Activated B cell treated with CpG ODN at 0.5 μM for 24 hours (primary cell): ENCODE measurements around the gene LDLRAP1. TPM values are rescaled to one million over a fixed set of nuclear protein-coding genes. Genes with fewer than 3 reads are reported as not detected.

Experiments
- ATAC-seq: fragments of 200-7000 bp; cut with Tn5 transposase; one replicate; pipeline ENCODE4 v1.10.0; 2021; ENCODE audit warnings: low read depth, mild to moderate bottlenecking, moderate library complexity
- CTCF ChIA-PET: fragments of 350-600 bp; sonication (Branson Sonifier 250); formaldehyde crosslinking; loops from one replicate; lab custom pipeline; 2021; ENCODE audit warnings: antibody characterized with exemption; lab: Charles Lee
- POLR2A ChIA-PET: fragments of 350-600 bp; sonication (Branson Sonifier 250); formaldehyde crosslinking; loops from one replicate; lab custom pipeline; 2021; ENCODE audit warnings: antibody characterized with exemption; lab: Charles Lee
- DNase-seq: peaks from one replicate; pipeline ENCODE4 v3.0.0; 2022
- H3K27ac Mint-ChIP-seq: one replicate; pipeline ENCODE4 v1.8.0; 2020; ENCODE audit warnings: mixed read lengths
- H3K27me3 Mint-ChIP-seq: one replicate; pipeline ENCODE4 v1.8.0; 2021; ENCODE audit warnings: mixed read lengths
- H3K36me3 Mint-ChIP-seq: one replicate; pipeline ENCODE4 v1.8.0; 2021; ENCODE audit warnings: low read depth, mixed read lengths
- H3K4me1 Mint-ChIP-seq: one replicate; pipeline ENCODE4 v1.8.0; 2021; ENCODE audit warnings: mixed read lengths
- H3K4me3 Mint-ChIP-seq: one replicate; pipeline ENCODE4 v1.8.0; 2020; ENCODE audit warnings: mild to moderate bottlenecking, mixed read lengths
- H3K9me3 Mint-ChIP-seq: one replicate; pipeline ENCODE4 v1.8.0; 2020; ENCODE audit warnings: mixed read lengths
- CTCF ChIP-seq: fragments of 200-600 bp; IDR thresholded peaks from one replicate; pipeline ENCODE4 v1.8.0; 2022; ENCODE audit warnings: antibody characterized with exemption, mild to moderate bottlenecking
- intact Hi-C: fragments of 100-400 bp; cut with micrococcal nuclease; formaldehyde crosslinking; loops from one replicate; pipeline ENCODE4 v1.15.1; 2024
- total RNA-seq: library from RNA; stranded (reverse); gene quantifications from 2 replicates; pipeline ENCODE4 v1.2.3, GENCODE V29; 2022

The LDLRAP1 gene
- total RNA-seq, 1 donor from 2014 or later, result 10.8 TPM

GRCh38 chr1:25541425-25541824 lies 2.0 kb upstream of the LDLRAP1 start:
- Mint-ChIP-seq H3K4me3 (no peak overlapping the region), H3K9me3 (no peaks in the 10 kb centered on the region), H3K27ac (no peak overlapping the region), H3K36me3 (no peaks in the 10 kb centered on the region), H3K27me3 (peaks cover 4% of the 10 kb centered on the region), H3K4me1 (peaks cover 22% of the 10 kb centered on the region)
- no peak for DNase-seq
- intact Hi-C loops, result no loop called here
- no peak for TF ChIP-seq CTCF
- ATAC-seq, result no peak
- POLR2A ChIA-PET, result no interaction called here
- CTCF ChIA-PET, result no interaction called here

GRCh38 chr1:25541889-25542658 lies 1.3 kb upstream of the LDLRAP1 start:
- POLR2A ChIA-PET, result interaction anchor here (0.6 to 1.1 kb wide), 2 partner anchors 97 to 295 kb away, joined by 3 to 4 read pairs; partner anchors contain the start of gene RSRP1
- H3K27ac Mint-ChIP-seq, result no peak overlapping the region

GRCh38 chr1:25543005-25543424 lies 391 bp upstream of the LDLRAP1 start:
- peak overlapping the region; percentile 70 for H3K4me3 Mint-ChIP-seq
- H3K9me3 Mint-ChIP-seq, result no peaks in the 10 kb centered on the region
- DNase-seq (no peak), ATAC-seq (no peak)
- no peak for TF ChIP-seq CTCF
- ChIA-PET POLR2A (interaction anchor here (1.1 kb wide), 1 partner anchor 296 kb away, joined by 3 read pairs; the partner anchor contains the start of gene RSRP1), CTCF (no interaction called here)
- H3K27ac Mint-ChIP-seq, result no peak overlapping the region
- peaks cover 1% of the 10 kb centered on the region for H3K27me3 Mint-ChIP-seq
- H3K36me3 Mint-ChIP-seq, result no peaks in the 10 kb centered on the region
- intact Hi-C loops, result loop anchor here (2.0 kb wide), 1 partner anchor 66 kb away; no protein-coding TSS in a partner anchor
- peaks cover 30% of the 10 kb centered on the region for H3K4me1 Mint-ChIP-seq

More at GRCh38 chr1:25541889-25542658, 1.3 kb upstream of the LDLRAP1 start:
- H3K36me3 Mint-ChIP-seq, result no peaks in the 10 kb centered on the region
- H3K9me3 Mint-ChIP-seq, result no peaks in the 10 kb centered on the region
- ATAC-seq (no peak), DNase-seq (no peak)
- peaks cover 4% of the 10 kb centered on the region for H3K27me3 Mint-ChIP-seq
- H3K4me3 Mint-ChIP-seq, result peak overlapping the region; percentile 55
- CTCF ChIA-PET, result no interaction called here
- TF ChIP-seq CTCF, result no peak
- H3K4me1 Mint-ChIP-seq, result peaks cover 25% of the 10 kb centered on the region
- intact Hi-C loops, result loop anchor here (2.0 kb wide), 1 partner anchor 67 kb away; no protein-coding TSS in a partner anchor

- no peak for DNase-seq
- no peak for TF ChIP-seq CTCF
- ChIA-PET POLR2A (no interaction called here), CTCF (no interaction called here)
- H3K27ac Mint-ChIP-seq, result no peak overlapping the region
- peaks cover 43% of the 10 kb centered on the region for H3K4me1 Mint-ChIP-seq
- H3K27me3 Mint-ChIP-seq, result peaks cover 1% of the 10 kb centered on the region
- H3K36me3 Mint-ChIP-seq, result no peaks in the 10 kb centered on the region
- intact Hi-C loops, result no loop called here
- H3K9me3 Mint-ChIP-seq, result no peaks in the 10 kb centered on the region
- ATAC-seq, result no peak
- peak overlapping the region; percentile 74 for H3K4me3 Mint-ChIP-seq
These were observed 898 bp downstream of the LDLRAP1 start for GRCh38 chr1:25544243-25544764.

- intact Hi-C loops, result no loop called here
- no peaks in the 10 kb centered on the region for H3K36me3 Mint-ChIP-seq
- DNase-seq, result no peak
- H3K4me3 Mint-ChIP-seq, result peak overlapping the region; percentile 74
- peaks cover 48% of the 10 kb centered on the region for H3K4me1 Mint-ChIP-seq
- no peak overlapping the region for H3K27ac Mint-ChIP-seq
- no peak for ATAC-seq
- peaks cover 1% of the 10 kb centered on the region for H3K27me3 Mint-ChIP-seq
- CTCF ChIA-PET, result no interaction called here
- TF ChIP-seq CTCF, result no peak
- no peaks in the 10 kb centered on the region for H3K9me3 Mint-ChIP-seq
- POLR2A ChIA-PET, result no interaction called here
These were observed 1.4 kb downstream of the LDLRAP1 start for GRCh38 chr1:25544819-25545218.
